ENCODE measurements around the gene RBM4. TPM values are rescaled to one million over a fixed set of nuclear protein-coding genes. Genes with fewer than 3 reads are reported as not detected.

The RBM4 gene
- total and polyA plus RNA-seq, 2 experiments from 2014 or later, result 146 to 147 TPM

DNA sequence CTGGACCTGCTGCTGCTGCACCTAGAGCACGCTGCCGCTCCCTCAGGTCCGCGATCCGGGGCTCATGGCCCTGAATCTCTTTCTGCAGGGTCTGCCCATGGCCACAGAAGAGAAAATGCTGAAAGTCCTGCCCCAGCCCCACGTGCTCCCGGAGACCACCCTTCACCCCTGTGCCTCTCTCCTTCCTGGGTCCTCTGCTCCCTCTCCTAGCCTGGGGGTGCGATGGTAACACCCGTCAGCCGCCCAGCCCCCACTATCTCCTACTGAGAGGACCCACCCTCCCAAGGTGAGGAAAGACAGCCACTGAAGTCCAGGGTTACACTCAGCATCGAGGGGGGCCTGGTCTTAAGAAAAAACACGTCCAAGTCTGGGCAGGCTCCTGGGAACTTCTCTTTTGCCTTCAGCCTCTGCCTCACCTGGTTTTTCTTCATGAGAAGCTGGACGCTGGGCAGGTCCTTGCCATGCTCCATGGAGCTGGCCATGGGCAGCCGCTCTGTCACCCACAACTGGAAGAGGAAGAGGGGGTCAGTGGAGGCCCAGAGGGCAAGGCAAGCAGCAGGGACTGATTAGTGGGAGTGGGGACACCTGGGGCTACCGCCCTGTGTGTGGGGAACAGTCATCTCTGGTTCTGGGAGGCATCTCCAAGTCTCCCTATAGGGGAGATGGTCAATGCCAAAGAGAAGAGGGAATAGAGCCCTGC is 55.0 kb downstream of the RBM4 start (continued):
- TF ChIP-seq, protein P1, sequence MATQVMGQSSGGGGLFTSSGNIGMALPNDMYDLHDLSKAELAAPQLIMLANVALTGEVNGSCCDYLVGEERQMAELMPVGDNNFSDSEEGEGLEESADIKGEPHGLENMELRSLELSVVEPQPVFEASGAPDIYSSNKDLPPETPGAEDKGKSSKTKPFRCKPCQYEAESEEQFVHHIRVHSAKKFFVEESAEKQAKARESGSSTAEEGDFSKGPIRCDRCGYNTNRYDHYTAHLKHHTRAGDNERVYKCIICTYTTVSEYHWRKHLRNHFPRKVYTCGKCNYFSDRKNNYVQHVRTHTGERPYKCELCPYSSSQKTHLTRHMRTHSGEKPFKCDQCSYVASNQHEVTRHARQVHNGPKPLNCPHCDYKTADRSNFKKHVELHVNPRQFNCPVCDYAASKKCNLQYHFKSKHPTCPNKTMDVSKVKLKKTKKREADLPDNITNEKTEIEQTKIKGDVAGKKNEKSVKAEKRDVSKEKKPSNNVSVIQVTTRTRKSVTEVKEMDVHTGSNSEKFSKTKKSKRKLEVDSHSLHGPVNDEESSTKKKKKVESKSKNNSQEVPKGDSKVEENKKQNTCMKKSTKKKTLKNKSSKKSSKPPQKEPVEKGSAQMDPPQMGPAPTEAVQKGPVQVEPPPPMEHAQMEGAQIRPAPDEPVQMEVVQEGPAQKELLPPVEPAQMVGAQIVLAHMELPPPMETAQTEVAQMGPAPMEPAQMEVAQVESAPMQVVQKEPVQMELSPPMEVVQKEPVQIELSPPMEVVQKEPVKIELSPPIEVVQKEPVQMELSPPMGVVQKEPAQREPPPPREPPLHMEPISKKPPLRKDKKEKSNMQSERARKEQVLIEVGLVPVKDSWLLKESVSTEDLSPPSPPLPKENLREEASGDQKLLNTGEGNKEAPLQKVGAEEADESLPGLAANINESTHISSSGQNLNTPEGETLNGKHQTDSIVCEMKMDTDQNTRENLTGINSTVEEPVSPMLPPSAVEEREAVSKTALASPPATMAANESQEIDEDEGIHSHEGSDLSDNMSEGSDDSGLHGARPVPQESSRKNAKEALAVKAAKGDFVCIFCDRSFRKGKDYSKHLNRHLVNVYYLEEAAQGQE (IDR thresholded peaks at IDR 0.05; ENCODE audit: unreplicated experiment), result no peak

GRCh38 chr11:66694056-66694410 is 55.5 kb downstream of the RBM4 start:
- TF ChIP-seq JUNB (IDR thresholded peaks at IDR 0.05; ENCODE audit: unreplicated experiment) (no peak), ZNF331 (CRISPR knock-in tag; IDR thresholded peaks at IDR 0.05; ENCODE audit: low read depth) (no peak)
- H3K27me3 Mint-ChIP-seq (ENCODE audit: insufficient read depth, low read depth, poor library complexity), result peaks cover 10% of the 10 kb centered on the region
- no peak overlapping the region for H3K4me3 Mint-ChIP-seq
- Histone ChIP-seq H3K9me2 (ENCODE audit: insufficient read depth) (no peaks in the 10 kb centered on the region), H2AFZ (no peak overlapping the region), H3K4me3 (no peak overlapping the region), H4K20me1 (replicated peaks; ENCODE audit: insufficient read depth) (no peaks in the 10 kb centered on the region), H3K27ac (ENCODE audit: low read depth) (no peak overlapping the region), H3K79me2 (replicated peaks; ENCODE audit: insufficient read depth) (no peaks in the 10 kb centered on the region), H3F3A (replicated peaks; ENCODE audit: low read depth) (no peaks in the 10 kb centered on the region), H3K4me2 (no peak overlapping the region), H3K36me3 (ENCODE audit: insufficient read depth) (no peaks in the 10 kb centered on the region), H3K4me1 (ENCODE audit: insufficient read depth) (no peaks in the 10 kb centered on the region), H3K27me3 (ENCODE audit: insufficient read depth) (no peaks in the 10 kb centered on the region)
- no peak overlapping the region for H3K27ac Mint-ChIP-seq
- no peaks in the 10 kb centered on the region for H3K9me3 Mint-ChIP-seq
- ATAC-seq (no peak), DNase-seq (ENCODE audit: low spot score) (no peak)
- no peaks in the 10 kb centered on the region; the same call in 1 of the 3 replicates for H3K4me1 Mint-ChIP-seq
- H3K36me3 Mint-ChIP-seq (ENCODE audit: low read depth), result peaks cover 52% of the 10 kb centered on the region

- Histone ChIP-seq H3K4me1 (ENCODE audit: insufficient read depth) (no peaks in the 10 kb centered on the region), H4K20me1 (replicated peaks; ENCODE audit: insufficient read depth) (no peaks in the 10 kb centered on the region), H3K27me3 (ENCODE audit: insufficient read depth) (no peaks in the 10 kb centered on the region), H3K79me2 (replicated peaks; ENCODE audit: insufficient read depth) (no peaks in the 10 kb centered on the region), H3K27ac (ENCODE audit: low read depth) (no peak overlapping the region), H3K4me2 (no peak overlapping the region), H2AFZ (no peak overlapping the region), H3K9me2 (ENCODE audit: insufficient read depth) (no peaks in the 10 kb centered on the region), H3K4me3 (no peak overlapping the region), H3F3A (replicated peaks; ENCODE audit: low read depth) (no peaks in the 10 kb centered on the region), H3K36me3 (ENCODE audit: insufficient read depth) (no peaks in the 10 kb centered on the region)
- DNase-seq (ENCODE audit: low spot score), result peak; percentile 99
- TF ChIP-seq ZNF462 (CRISPR knock-in tag; IDR thresholded peaks at IDR 0.05) (0 out of 2 replicates have a peak, but pooled peaks have one; percentile 15), CREB1 (CRISPR knock-in tag; IDR thresholded peaks at IDR 0.05; ENCODE audit: low read depth) (peak; percentile 34; the same call in 1 of the 2 replicates), ZNF114 (CRISPR knock-in tag; IDR thresholded peaks at IDR 0.05) (0 out of 2 replicates have a peak, but pooled peaks have one; percentile 30), CTCF (conservative IDR thresholded peaks at IDR 0.05; ENCODE audit: low read depth in 2 of 2) (peak; percentile 93 to 97), ZNF331 (CRISPR knock-in tag; IDR thresholded peaks at IDR 0.05; ENCODE audit: low read depth) (no peak)
- peak overlapping the region; percentile 86 for H3K27ac Mint-ChIP-seq
- ATAC-seq, result peak; percentile 96
- H3K27me3 Mint-ChIP-seq (ENCODE audit: insufficient read depth, low read depth, poor library complexity), result peaks cover 8% of the 10 kb centered on the region
- H3K4me3 Mint-ChIP-seq, result no peak overlapping the region
- H3K9me3 Mint-ChIP-seq, result no peaks in the 10 kb centered on the region
- H3K36me3 Mint-ChIP-seq (ENCODE audit: low read depth), result peaks cover 51% of the 10 kb centered on the region
- H3K4me1 Mint-ChIP-seq, result no peaks in the 10 kb centered on the region; the same call in 1 of the 3 replicates
Observed at GRCh38 chr11:66694732-66695207, 56.3 kb downstream of the RBM4 start.

All from GM23338 (cell line).